HepG2 (cell line): ENCODE data around the gene TBX18.

Source experiments
- DNMT1 ChIP-seq: sonication (generic); formaldehyde crosslinking; IDR thresholded peaks from 2 replicates; pipeline ENCODE4 v1.5.1; 2020; ENCODE audit warnings: mild to moderate bottlenecking, missing genetic modification reagents
- HBP1 ChIP-seq: IDR thresholded peaks from 2 replicates; pipeline ENCODE4 v1.6.1; 2016; ENCODE audit warnings: low read depth, control low read depth
- HOXA7 ChIP-seq: sonication (generic); formaldehyde crosslinking; IDR thresholded peaks from 2 replicates; pipeline ENCODE4 v1.8.1; 2022; ENCODE audit warnings: mild to moderate bottlenecking, missing genetic modification reagents, moderate library complexity
- SALL2 ChIP-seq: sonication (generic); formaldehyde crosslinking; IDR thresholded peaks from 2 replicates; pipeline ENCODE4 v1.8.1; 2023; ENCODE audit warnings: mild to moderate bottlenecking, missing genetic modification reagents, inconsistent platforms
- ZBTB38 ChIP-seq: sonication (generic); formaldehyde crosslinking; IDR thresholded peaks from 2 replicates; pipeline ENCODE4 v1.5.1; 2020; ENCODE audit warnings: mild to moderate bottlenecking, missing genetic modification reagents
- ZBTB7A ChIP-seq: sonication (generic); formaldehyde crosslinking; IDR thresholded peaks from 2 replicates; pipeline ENCODE4 v1.8.0; 2022; ENCODE audit warnings: mild to moderate bottlenecking, missing genetic modification reagents
- ZNF121 ChIP-seq: sonication (generic); formaldehyde crosslinking; IDR thresholded peaks from 2 replicates; pipeline ENCODE4 v1.5.0; 2020; ENCODE audit warnings: mild to moderate bottlenecking, missing genetic modification reagents

GRCh38 chr6:84652356-84653026 is 111.9 kb downstream of the TBX18 start:
- TF ChIP-seq DNMT1 (CRISPR knock-in tag) (no peak), HOXA7 (CRISPR knock-in tag) (no peak), SALL2 (CRISPR knock-in tag) (no peak), ZBTB38 (no peak), HBP1 (CRISPR knock-in tag) (no peak), ZNF121 (no peak), ZBTB7A (no peak)
